K562 (cell line): ENCODE measurements around the gene PREP. TPM values are rescaled to one million over a fixed set of nuclear protein-coding genes. Genes with fewer than 3 reads are reported as not detected.

Source experiments
- ATAC-seq: fragments of 200-7000 bp; cut with Tn5 transposase; 3 replicates; pipeline ENCODE4 v1.9.1; 2020; ENCODE audit warnings: moderate library complexity
- BruUV-seq: library from RNA; stranded (reverse); fragments of 400-500 nt; replicated peaks from 2 replicates; lab custom pipeline; 2021; lab: Mats Ljungman, UMichigan
- CTCF ChIA-PET: fragments of 300-600 bp; formaldehyde crosslinking; extraction: SDS; loops from one replicate; lab custom pipeline; 2021; ENCODE audit warnings: low intra/inter-chr PET ratio; lab: Yijun Ruan, JAX
- POLR2A ChIA-PET: fragments of 300-600, 350-650 bp; sonication (Branson Sonifier 250); formaldehyde crosslinking; extraction: SDS; loops from one replicate; lab custom pipeline; 2021; ENCODE audit warnings: antibody characterized with exemption, inconsistent platforms; lab: Yijun Ruan, JAX
- DNase-seq, 4 experiments: peaks; one replicate each; pipeline versions ENCODE4 v3.0.0 to v3.0.0-alpha.2; 2011 to 2018; ENCODE audit warnings: low spot score in 3 of 4, mixed read lengths in 3 of 4; ENCODE audit errors: extremely low read depth in 1 of 4
- FAIRE-seq: peaks from 2 replicates; lab custom pipeline; 2011; peaks lifted over from hg19 to GRCh38; lab: Jason Lieb, UNC
- H2AFZ ChIP-seq: 2 replicates; pipeline ENCODE4 v1.6.0; 2011; ENCODE audit warnings: low read depth, low read length, control low read depth, inconsistent platforms
- H3K27ac ChIP-seq: fragments of 200-600 bp; 3 replicates; pipeline ENCODE4 v1.8.0; 2011; ENCODE audit warnings: low read depth, mild to moderate bottlenecking, control low read depth, inconsistent platforms, low read length, moderate library complexity, mixed read lengths; ENCODE audit errors: extremely low read depth
- H3K27me3 ChIP-seq, 2 experiments: fragments of 300-600 bp in 1 of 2; 2 replicates in 1 of 2; 3 replicates in 1 of 2; pipeline versions ENCODE4 v1.6.0 to v1.8.0; 2011; ENCODE audit warnings: inconsistent platforms in 2 of 2, low read length in 2 of 2, mild to moderate bottlenecking in 1 of 2, mixed read lengths in 1 of 2, moderate library complexity in 1 of 2; ENCODE audit not compliant: control insufficient read depth in 2 of 2, insufficient read depth in 2 of 2
- H3K36me3 ChIP-seq: fragments of 300-600 bp; 3 replicates; pipeline ENCODE4 v1.8.0; 2011; ENCODE audit warnings: mild to moderate bottlenecking, low read length, inconsistent platforms; ENCODE audit not compliant: control insufficient read depth, insufficient read depth
- H3K4me1 ChIP-seq, 2 experiments: fragments of 200-600 bp in 1 of 2; replicated peaks in 1 of 2; 2 replicates in 1 of 2; 3 replicates in 1 of 2; pipeline versions ENCODE4 v1.5.1 to v1.8.0; 2011; ENCODE audit warnings: inconsistent platforms in 2 of 2, low read length in 2 of 2, mild to moderate bottlenecking in 1 of 2, mixed read lengths in 1 of 2, moderate library complexity in 1 of 2; ENCODE audit not compliant: control insufficient read depth in 2 of 2, insufficient read depth in 2 of 2
- H3K4me2 ChIP-seq: 2 replicates; pipeline ENCODE4 v1.6.1; 2011; ENCODE audit warnings: low read length, control low read depth, inconsistent platforms, mixed read lengths; ENCODE audit not compliant: insufficient read depth
- H3K4me3 ChIP-seq: fragments of 200-600 bp; sonication (generic), shearing (Covaris generic); 2 replicates; pipeline ENCODE4 v1.5.1; 2016; ENCODE audit warnings: control low read depth, inconsistent platforms
- H3K79me2 ChIP-seq: fragments of 200-600 bp; 3 replicates; pipeline ENCODE4 v1.8.0; 2011; ENCODE audit warnings: low read length, inconsistent platforms; ENCODE audit not compliant: control insufficient read depth, insufficient read depth
- H3K9ac ChIP-seq, 2 experiments: 2 replicates each; pipeline versions ENCODE4 v1.6.0 to v1.6.1; 2011; ENCODE audit warnings: low read depth in 2 of 2, low read length in 2 of 2, control low read depth in 1 of 2, inconsistent platforms in 1 of 2, mild to moderate bottlenecking in 1 of 2, mixed read lengths in 1 of 2; ENCODE audit not compliant: insufficient read depth in 1 of 2
- H3K9me1 ChIP-seq: one replicate; pipeline ENCODE4 v1.6.0; 2011; ENCODE audit warnings: inconsistent platforms, mild to moderate bottlenecking, low read length, moderate library complexity; ENCODE audit not compliant: control insufficient read depth, insufficient read depth
- H3K9me3 ChIP-seq: replicated peaks from 2 replicates; pipeline ENCODE4 v1.5.1; 2011; ENCODE audit warnings: low read depth, low read length, inconsistent platforms; ENCODE audit not compliant: control insufficient read depth, insufficient read depth
- H4K20me1 ChIP-seq: replicated peaks from 2 replicates; pipeline ENCODE4 v1.6.1; 2011; ENCODE audit warnings: low read length, inconsistent platforms, mixed read lengths; ENCODE audit not compliant: control insufficient read depth, insufficient read depth
- ATF1 ChIP-seq, 2 experiments: fragments of 450-650 bp in 1 of 2; IDR thresholded peaks; 2 replicates each; pipeline ENCODE4 v1.6.1; 2016; ENCODE audit warnings: missing compliant biosample characterization in 1 of 2, missing genetic modification characterization in 1 of 2
- GATA2 ChIP-seq: sonication (generic); formaldehyde crosslinking; IDR thresholded peaks from 2 replicates; pipeline ENCODE4 v1.4.0; 2020; ENCODE audit warnings: mild to moderate bottlenecking, missing genetic modification reagents
- HLTF ChIP-seq: fragments of 450-650 bp; IDR thresholded peaks from 2 replicates; pipeline ENCODE4 v1.6.1; 2016
- HMG20A ChIP-seq: fragments of 450-650 bp; formaldehyde crosslinking; conservative IDR thresholded peaks from 2 replicates; pipeline ENCODE4 v1.4.0; 2020; ENCODE audit warnings: mild to moderate bottlenecking, mixed read lengths
- KAT7 ChIP-seq: sonication (generic); formaldehyde crosslinking; IDR thresholded peaks from 2 replicates; pipeline ENCODE4 v1.8.0; 2022; ENCODE audit warnings: missing genetic modification reagents, mild to moderate bottlenecking, borderline replicate concordance
- PRPF4 ChIP-seq: fragments of 200-400 bp; formaldehyde crosslinking; IDR thresholded peaks from one replicate; pipeline ENCODE4 v1.6.1; 2017; ENCODE audit warnings: low read length, low read depth, mild to moderate bottlenecking; ENCODE audit not compliant: insufficient read depth, poor library complexity, severe bottlenecking
- SMARCA4 ChIP-seq: fragments of 450-650 bp; IDR thresholded peaks from 2 replicates; pipeline ENCODE4 v1.6.1; 2016
- ZNF24 ChIP-seq: fragments of 450-650 bp; IDR thresholded peaks from 2 replicates; pipeline ENCODE4 v1.6.1; 2016
- ZNF3 ChIP-seq: fragments of 250-450 bp; sonication (Bioruptor Pico); IDR thresholded peaks from 2 replicates; pipeline ENCODE4 v1.5.0; 2021; ENCODE audit warnings: mild to moderate bottlenecking, moderate library complexity
- whole genome bisulfite sequencing: fragments of 100-300 bp; shearing (Covaris generic); methylation state at CpG from one replicate; pipeline ENCODE4 v1.1.6; 2016; ENCODE audit warnings: low coverage, mixed read lengths; ENCODE audit not compliant: insufficient coverage; ENCODE audit errors: missing lambda C conversion rate; 5-methylcytosine and 5-hydroxymethylcytosine counted together
- in situ Hi-C: fragments of 300-500 bp; cut with MboI; formaldehyde crosslinking; loops from 4 replicates; pipeline ENCODE4 v1.15.0; 2018; ENCODE audit warnings: inconsistent platforms, mixed read lengths
- intact Hi-C: fragments of 100-400 bp; cut with micrococcal nuclease; formaldehyde crosslinking; loops from 2 replicates; pipeline ENCODE4 v1.14.2; 2022
- polyA plus RNA-seq, 8 experiments: library from polyadenylated mRNA; depleted of rRNA in 4 of 8; stranded (reverse) in 5 of 8; unstranded in 3 of 8; fragments of >200 nt; fragmentation: Nextera tagmentation in 2 of 8; fragmentation: Illumina TruSeq in 1 of 8; extraction: Ambion mirVana in 2 of 8; extraction: Trizol in 1 of 8; gene quantifications; 2 replicates each; pipeline versions ENCODE4 v1.2.1 to v1.2.3, GENCODE V29; 2011 to 2014; ENCODE audit warnings: inconsistent platforms in 1 of 8, missing spikeins in 1 of 8
- total RNA-seq, 7 experiments: library from RNA; depleted of rRNA in 6 of 7; stranded (reverse); fragments of >200 nt in 6 of 7; fragmentation: Illumina TruSeq in 2 of 7; extraction: Trizol in 2 of 7; gene quantifications; 2 replicates each; pipeline versions ENCODE4 v1.2.1 to v1.2.3, GENCODE V29; 2011 to 2021; ENCODE audit warnings: low replicate concordance in 1 of 7
- TF ChIP-seq, protein P1 (sequence below): sonication (generic); formaldehyde crosslinking; IDR thresholded peaks from 2 replicates; pipeline ENCODE4 v1.8.1; 2023; ENCODE audit warnings: mild to moderate bottlenecking, missing genetic modification reagents

The PREP gene
- total and polyA plus RNA-seq, 9 of the 15 experiments (the other 6 are each of a cell fraction or from before 2014, with no cell fraction given): 14.1 to 60.8 (median 28.3) TPM

DNA sequence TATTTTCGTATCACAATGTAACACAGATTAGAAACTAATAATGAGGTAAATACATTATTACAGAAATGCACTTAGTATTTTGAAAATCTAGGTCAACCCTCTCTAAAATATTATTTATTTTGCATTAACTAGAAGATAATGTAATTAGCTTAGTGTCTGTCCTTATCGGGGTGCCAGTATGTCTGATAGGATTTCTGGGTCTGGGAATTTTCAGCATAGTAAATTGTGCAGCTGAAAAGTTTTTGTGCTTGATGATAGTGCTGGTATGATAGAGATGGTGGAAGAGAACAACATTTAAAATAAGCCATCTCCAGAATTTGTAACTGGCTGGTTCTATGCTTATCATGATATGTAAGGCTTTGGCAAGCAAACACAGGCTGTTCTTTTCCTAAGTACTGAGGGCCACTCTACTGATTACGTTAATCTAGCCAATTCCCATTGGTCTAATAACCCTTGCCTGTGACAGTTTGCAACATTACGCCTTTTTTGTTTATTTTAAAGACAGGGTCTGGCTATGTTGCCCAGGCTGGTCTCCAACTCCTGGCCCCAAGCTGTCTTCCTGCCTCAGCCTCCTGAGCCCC, 50.8 kb downstream of the PREP start:
- Histone ChIP-seq H4K20me1 (no peaks in the 10 kb centered on the region), H2AFZ (no peak overlapping the region), H3K4me3 (no peak overlapping the region), H3K79me2 (no peaks in the 10 kb centered on the region), H3K36me3 (peaks cover 64% of the 10 kb centered on the region), H3K27me3 (no peaks in the 10 kb centered on the region), H3K27ac (no peak overlapping the region), H3K9ac (no peak overlapping the region), H3K9me1 (no peaks in the 10 kb centered on the region), H3K4me1 (no peaks in the 10 kb centered on the region), H3K9me3 (no peaks in the 10 kb centered on the region), H3K4me2 (no peak overlapping the region)
- ChIA-PET CTCF (no interaction called here), POLR2A (no interaction called here)
- in situ Hi-C loops: no loop called here
- intact Hi-C loops: no loop called here
- DNase-seq (no peak), ATAC-seq (no peak), FAIRE-seq (no peak)
- TF ChIP-seq ZNF24: no peak
- no peak for TF ChIP-seq SMARCA4
- TF ChIP-seq, protein P1, sequence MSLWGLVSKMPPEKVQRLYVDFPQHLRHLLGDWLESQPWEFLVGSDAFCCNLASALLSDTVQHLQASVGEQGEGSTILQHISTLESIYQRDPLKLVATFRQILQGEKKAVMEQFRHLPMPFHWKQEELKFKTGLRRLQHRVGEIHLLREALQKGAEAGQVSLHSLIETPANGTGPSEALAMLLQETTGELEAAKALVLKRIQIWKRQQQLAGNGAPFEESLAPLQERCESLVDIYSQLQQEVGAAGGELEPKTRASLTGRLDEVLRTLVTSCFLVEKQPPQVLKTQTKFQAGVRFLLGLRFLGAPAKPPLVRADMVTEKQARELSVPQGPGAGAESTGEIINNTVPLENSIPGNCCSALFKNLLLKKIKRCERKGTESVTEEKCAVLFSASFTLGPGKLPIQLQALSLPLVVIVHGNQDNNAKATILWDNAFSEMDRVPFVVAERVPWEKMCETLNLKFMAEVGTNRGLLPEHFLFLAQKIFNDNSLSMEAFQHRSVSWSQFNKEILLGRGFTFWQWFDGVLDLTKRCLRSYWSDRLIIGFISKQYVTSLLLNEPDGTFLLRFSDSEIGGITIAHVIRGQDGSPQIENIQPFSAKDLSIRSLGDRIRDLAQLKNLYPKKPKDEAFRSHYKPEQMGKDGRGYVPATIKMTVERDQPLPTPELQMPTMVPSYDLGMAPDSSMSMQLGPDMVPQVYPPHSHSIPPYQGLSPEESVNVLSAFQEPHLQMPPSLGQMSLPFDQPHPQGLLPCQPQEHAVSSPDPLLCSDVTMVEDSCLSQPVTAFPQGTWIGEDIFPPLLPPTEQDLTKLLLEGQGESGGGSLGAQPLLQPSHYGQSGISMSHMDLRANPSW (CRISPR knock-in tag): no peak
- TF ChIP-seq KAT7: no peak
- no peak for TF ChIP-seq PRPF4
- no peak for TF ChIP-seq HMG20A (CRISPR knock-in tag)
- TF ChIP-seq ZNF3 (CRISPR knock-in tag): no peak
- TF ChIP-seq ATF1 (CRISPR knock-in tag; IDR thresholded peaks at IDR 0.05): no peak
- no peak for TF ChIP-seq ATF1 (tag; IDR thresholded peaks at IDR 0.05)
- no peak for TF ChIP-seq GATA2 (CRISPR knock-in tag)
- no peak for TF ChIP-seq HLTF
- BruUV-seq: no TSS peak
- 93% methylated on average over 4 of the region's 4 CpGs for WGBS
